Fibroblast of skin of scalp (primary cell): ENCODE measurements around the gene TOMM5. TPM values are rescaled to one million over a fixed set of nuclear protein-coding genes. Genes with fewer than 3 reads are reported as not detected.

Experiments used
- DNase-seq: peaks from one replicate; pipeline ENCODE4 v3.0.0-alpha.2; 2013
- polyA plus RNA-seq, 2 experiments: library from polyadenylated mRNA; unstranded; fragments of 120-200 nt; gene quantifications; one replicate each; pipeline ENCODE4 v1.2.1, GENCODE V29; 2013; ENCODE audit not compliant: insufficient read length in 2 of 2

Gene TOMM5
- polyA plus RNA-seq (2013, experiment 1 of 2; ENCODE audit: insufficient read length) = 99.7 TPM
- polyA plus RNA-seq (2013, experiment 2 of 2; ENCODE audit: insufficient read length) = 97.0 TPM

- DNase-seq = peak; percentile 94
These were observed at the start of gene TOMM5 for GRCh38 chr9:37592108-37592951. Gene TOMM5 (minus strand): TSS chr9:37592597. CDS start chr9:37592532, 65 bp downstream.

GRCh38 chr9:37641331-37641730 lies 48.9 kb upstream of the TOMM5 start:
- no peak for DNase-seq

- no peak for DNase-seq
These were observed 47.8 kb upstream of the TOMM5 start for GRCh38 chr9:37640246-37640645.

DNA sequence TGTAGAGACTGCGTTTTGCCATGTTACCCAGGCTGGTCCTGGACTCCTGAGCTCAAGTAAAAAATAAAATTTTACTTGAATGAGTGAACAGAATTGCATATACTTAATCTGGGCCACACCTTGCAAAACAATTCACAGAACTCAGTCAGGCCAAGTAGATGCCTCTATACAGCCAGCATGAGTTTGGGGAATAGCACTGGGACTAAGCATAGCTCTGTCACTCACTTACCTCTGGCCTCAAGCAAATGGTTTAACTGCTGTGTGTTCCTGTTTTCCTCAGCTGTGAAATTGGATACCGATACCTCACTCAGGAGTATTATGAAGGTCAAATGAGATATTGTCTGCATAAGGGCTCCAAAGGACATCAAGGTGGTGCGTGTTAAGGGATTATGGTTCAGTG lies 47.4 kb upstream of the TOMM5 start:
- DNase-seq = no peak

DNA sequence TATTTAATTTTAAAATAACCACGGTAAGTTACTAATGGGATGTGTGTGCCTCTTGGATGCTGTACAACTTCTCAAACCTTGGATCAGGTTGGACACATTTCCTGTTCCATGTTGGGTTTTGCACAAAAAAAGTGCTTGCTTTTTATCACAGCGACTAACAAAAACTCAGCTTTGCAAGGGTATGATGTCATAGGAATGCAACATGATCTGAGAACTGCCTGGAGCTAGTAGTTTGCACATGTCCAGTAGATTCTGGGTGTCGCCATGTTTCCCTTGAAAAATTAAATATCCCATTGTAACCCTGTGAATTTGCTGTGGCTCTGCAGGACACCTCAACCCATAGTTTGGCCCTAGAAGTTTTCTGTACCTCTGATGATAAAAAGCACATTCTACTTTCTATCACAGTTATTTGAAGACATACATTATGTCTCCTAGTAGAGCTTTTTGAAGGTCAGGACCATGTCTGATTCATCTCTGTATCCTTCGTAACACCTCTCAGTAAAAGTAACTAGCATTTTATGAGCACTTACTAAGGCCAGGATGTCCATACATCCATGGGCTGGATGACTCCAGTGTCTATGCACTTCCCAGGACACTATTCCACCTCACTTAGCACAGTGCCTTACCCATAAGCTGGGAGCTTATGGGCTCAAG lies 46.8 kb upstream of the TOMM5 start:
- DNase-seq = peak; percentile 11

GRCh38 chr9:37636511-37637448 lies 44.4 kb upstream of the TOMM5 start:
- no peak for DNase-seq

DNA sequence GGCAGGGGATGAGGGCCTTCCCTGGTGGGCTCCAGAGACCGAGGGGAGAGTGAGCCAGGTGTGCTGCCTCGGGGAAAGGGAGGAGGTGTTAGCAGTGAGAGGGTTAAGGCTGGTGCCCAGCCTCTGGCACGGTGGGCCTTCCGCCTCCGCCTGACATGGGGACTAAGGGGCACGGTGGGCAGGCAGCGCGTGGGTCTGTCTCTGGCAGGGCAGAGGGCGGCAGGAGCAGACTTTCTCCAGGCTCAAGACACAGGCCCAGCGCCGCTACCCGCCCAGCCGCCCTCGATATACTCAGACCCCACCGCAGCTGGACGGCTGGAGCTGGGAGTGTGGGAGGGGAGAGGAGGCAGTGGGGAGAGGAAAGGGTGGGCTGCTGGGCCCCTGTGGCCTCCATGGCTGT lies 43.4 kb upstream of the TOMM5 start:
- no peak for DNase-seq

GRCh38 chr9:37632479-37632878 lies 40.1 kb upstream of the TOMM5 start:
- no peak for DNase-seq

- DNase-seq = no peak
These were observed 34.4 kb upstream of the TOMM5 start for GRCh38 chr9:37626708-37627292.

GRCh38 chr9:37625758-37626147 lies 33.4 kb upstream of the TOMM5 start:
- no peak for DNase-seq

DNA sequence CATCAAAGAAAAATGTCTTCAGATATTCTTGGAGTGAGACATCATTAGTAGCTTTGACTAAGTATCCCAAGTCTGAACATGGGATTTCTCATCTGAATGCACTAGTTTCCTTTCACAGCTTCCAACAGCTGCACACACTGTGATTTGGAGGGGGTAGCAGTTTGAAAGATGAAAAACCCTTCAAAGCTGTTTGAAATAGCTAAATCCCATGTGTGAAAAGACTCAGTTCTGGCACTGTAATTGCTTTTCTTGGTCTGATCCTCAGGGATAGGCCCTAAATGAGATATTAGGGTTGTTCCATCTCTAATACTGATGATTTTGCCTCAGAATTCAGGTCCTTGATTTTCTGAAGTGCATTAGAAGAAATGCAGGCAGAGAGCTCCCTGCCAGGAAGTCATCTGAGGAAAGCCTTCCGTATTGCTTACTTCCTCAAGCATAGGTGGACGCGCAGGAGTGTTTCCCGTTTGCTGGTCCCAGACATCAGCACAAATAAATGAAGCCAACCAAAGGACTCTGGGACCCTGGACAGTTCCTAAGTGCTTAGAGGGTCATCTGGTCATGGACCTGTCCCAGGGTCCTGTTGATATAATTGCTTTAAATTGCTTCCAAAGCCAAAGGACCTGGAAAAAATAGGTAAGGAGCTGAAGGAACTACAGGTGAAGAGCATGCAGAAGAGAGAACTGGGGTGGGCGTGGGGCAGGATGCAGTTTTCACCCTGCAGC lies 32.8 kb upstream of the TOMM5 start:
- no peak for DNase-seq

GRCh38 chr9:37624073-37624472 lies 31.7 kb upstream of the TOMM5 start:
- DNase-seq = no peak

- no peak for DNase-seq
These were observed 30.9 kb upstream of the TOMM5 start for GRCh38 chr9:37623267-37623666.

DNA sequence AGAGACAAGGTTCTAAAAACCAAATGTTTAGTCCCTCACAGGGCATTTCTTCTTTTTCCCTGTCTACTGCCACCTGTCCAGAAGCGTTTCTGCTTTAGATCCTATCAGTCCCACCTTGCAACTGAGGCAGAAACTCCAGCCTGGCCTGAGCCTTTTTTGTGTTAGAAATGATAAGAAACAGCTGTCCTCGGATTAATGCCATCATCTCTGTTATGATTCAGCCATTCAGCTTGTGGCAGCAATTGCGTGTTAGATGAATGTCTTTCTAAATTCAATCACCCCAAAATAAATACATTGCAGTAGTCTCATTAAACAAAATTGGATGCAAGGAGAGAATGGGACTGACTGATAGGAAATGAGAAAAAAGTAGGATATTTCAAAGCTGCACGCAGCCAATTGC lies 30.1 kb upstream of the TOMM5 start:
- no peak for DNase-seq

DNA sequence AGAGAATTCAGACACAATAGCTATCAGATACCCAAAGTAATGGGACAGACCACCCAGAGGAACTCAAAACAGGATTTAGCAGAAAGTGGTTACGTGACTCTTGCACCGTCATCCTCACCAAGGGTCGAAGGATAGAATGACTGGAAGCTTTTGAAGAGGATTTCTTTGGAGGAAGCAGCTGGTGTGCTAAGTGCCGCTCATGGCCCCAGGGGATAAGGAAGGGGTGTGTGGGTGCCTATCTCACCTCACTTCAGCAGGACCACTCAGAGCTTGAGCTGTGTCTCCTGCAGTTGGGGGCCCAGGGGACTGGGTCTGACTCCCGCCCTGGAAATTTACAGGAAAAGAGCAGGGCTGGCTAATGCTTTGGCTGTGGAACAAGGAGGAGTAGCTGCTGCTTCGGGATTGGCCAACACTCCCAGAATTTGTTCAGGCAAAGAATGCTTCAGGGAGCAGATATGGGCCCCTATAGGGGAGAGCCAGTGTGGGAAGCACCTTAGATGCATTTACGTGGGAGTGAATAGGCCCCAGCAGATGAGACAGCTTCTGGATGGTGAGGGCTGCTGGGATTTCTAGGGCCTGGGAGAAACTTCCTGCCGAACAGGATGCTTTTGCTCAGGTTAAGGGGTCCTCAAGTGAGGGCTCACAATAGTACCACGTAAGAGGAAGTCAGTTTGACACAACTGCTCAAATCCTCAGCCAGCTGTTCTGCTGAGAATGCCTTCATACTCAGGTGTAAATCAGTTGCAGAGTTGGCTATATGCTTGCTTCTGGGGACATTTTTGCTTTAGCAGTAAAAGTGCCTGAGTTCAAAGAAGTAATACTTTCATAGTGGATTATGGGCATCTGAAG lies 29.1 kb upstream of the TOMM5 start:
- DNase-seq = no peak

DNA sequence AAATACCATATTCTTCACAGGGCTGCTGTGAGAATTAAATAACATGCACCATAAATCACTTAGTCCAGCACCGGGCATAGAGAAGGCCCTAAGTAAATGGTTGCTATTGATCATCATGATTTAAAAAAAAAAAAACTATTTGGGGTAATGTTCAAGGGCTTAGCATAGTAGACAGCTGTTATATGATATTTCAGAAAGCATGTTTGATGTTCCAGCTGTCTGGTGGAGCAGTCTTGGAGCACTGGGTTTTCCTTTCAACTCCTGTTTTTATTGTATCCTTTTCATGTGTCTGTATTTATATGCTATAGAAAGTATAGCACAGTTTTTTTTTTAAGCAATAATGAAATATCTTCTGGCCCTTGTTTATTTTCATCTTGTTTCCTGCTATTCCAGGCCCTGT lies 28.0 kb upstream of the TOMM5 start:
- DNase-seq = no peak

- DNase-seq = no peak
These were observed 27.4 kb upstream of the TOMM5 start for GRCh38 chr9:37619806-37620205.

GRCh38 chr9:37618817-37619216 lies 26.4 kb upstream of the TOMM5 start:
- peak; percentile 51 for DNase-seq

DNA sequence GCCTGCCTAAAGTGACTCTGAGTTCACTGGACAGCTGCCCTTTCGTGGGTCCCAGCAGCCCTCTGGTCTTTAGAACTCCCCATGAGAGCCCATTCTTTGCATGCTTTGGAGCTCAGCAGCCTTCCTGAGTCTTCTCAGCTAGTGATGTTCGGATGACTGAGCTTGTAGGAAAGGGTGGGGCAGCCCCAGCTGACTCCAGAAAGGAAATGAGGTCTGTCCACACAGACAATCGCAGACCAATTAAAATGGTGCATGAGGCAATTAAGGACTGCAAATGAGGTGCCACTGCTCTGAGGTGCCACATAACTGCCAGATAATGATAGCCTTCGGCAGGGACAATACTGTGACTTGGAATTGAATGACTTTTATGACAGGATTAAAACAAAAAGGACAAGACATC lies 25.4 kb upstream of the TOMM5 start:
- peak; percentile 45 for DNase-seq

GRCh38 chr9:37617161-37617560 lies 24.8 kb upstream of the TOMM5 start:
- no peak for DNase-seq

DNA sequence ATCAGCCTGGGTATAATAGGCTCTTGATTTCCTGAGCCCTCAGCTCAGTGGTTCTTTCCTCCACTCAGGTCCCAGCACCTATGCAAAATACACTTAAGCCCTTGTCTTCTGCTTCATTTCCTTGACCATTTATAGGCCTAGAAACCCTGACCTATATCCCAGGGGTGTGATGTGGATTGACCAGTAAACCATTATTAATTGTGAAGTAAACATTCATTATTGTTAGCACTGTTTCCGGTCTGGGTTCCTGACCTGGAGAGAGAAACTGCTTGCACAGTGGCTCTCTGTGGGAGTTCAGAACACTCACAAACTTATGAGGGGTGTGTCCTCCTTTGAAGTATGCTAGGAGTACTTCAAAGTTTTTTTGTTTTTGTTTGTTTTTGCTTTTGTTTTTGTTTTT lies 19.6 kb upstream of the TOMM5 start:
- DNase-seq = no peak
